ENCODE measurements around the gene UNC13D.

The UNC13D gene

DNA sequence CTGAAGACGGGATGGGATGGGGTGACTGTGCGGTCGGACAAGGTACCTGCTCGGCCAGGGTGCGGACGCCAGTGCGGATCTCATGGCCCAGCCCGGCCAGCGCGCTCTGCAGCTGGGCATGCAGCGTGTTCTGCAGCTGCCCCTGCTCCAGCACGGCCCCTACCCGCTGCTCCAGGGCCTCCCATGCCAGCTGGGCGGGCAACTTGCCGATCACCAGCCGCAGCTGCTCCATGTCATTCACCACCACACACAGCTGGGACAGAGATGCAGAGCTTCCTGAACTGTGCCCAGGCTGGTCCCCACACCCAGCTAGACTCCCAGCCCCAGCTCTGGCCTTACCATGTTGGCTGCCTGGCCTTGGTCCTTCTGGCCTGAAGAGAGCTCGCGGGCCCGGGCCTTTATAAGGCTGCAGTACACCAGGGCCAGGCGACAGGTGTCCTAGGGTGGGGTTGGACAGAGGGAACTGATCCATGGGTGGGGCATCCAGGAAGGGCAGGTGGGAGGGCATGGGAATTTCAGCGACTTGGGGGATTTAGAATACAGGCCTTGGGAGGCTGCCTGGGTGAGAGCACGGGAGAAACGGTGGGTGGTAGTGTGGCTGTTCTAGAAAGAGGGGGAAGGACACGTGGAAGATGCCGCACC lies 9.8 kb downstream of the UNC13D start:
- no peaks in the 10 kb centered on the region for H3K36me3 ChIP-seq (ENCODE audit: control insufficient read depth, insufficient read depth, low read length)
- H3K4me1 ChIP-seq (ENCODE audit: control insufficient read depth, insufficient read depth, low read length) = peaks cover 8% of the 10 kb centered on the region
- no peaks in the 10 kb centered on the region for H3K27me3 ChIP-seq (ENCODE audit: control insufficient read depth, insufficient read depth, low read length)
- H3K4me3 ChIP-seq (ENCODE audit: low read length) = no peak overlapping the region
- H3K9me3 ChIP-seq (ENCODE audit: control insufficient read depth, low read length) = no peaks in the 10 kb centered on the region
- H3K9ac ChIP-seq (ENCODE audit: low read length) = no peak overlapping the region

DNA sequence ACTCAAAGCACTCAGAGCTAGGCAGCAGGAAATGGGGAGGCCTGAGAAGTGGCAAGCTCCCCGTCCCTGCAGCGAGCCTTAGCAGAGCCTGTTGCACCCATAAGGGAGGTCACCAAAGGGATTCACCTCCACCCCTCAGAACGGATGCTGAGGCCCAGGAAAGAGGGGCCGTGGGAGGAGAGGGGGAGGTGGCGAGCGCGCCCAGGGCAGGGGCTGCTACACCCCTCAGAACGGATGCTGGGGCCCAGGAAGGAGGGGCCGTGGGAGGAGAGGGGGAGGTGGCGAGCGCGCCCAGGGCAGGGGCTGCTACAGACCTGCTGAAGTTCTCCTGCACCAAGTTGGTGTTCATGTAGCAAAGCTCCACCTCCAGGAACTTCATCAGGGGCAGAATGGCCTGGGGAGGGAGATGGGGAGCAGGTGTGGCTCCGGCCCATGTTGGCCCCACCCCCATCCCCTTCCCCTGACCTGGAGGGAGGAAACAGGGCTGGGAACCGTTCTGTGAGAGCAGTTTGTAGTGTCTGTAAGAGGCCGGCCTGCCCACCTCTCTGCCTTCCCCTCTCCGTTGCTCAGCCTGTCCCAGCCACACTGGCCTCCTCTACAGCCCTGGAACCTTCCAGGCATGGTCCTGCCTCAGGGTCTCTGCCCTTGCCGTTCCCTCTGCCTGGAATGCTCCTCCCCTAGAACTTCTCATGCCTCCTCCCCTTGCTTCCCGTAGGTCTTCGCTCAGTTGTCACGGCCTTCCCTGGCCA lies 11.4 kb downstream of the UNC13D start:
- Histone ChIP-seq H3K36me3 (ENCODE audit: control insufficient read depth, insufficient read depth, low read length) (no peaks in the 10 kb centered on the region), H3K27me3 (ENCODE audit: control insufficient read depth, insufficient read depth, low read length) (no peaks in the 10 kb centered on the region), H3K4me1 (ENCODE audit: control insufficient read depth, insufficient read depth, low read length) (peaks cover 12% of the 10 kb centered on the region), H3K9me3 (ENCODE audit: control insufficient read depth, low read length) (no peaks in the 10 kb centered on the region), H3K4me3 (ENCODE audit: low read length) (no peak overlapping the region), H3K9ac (ENCODE audit: low read length) (no peak overlapping the region)

DNA sequence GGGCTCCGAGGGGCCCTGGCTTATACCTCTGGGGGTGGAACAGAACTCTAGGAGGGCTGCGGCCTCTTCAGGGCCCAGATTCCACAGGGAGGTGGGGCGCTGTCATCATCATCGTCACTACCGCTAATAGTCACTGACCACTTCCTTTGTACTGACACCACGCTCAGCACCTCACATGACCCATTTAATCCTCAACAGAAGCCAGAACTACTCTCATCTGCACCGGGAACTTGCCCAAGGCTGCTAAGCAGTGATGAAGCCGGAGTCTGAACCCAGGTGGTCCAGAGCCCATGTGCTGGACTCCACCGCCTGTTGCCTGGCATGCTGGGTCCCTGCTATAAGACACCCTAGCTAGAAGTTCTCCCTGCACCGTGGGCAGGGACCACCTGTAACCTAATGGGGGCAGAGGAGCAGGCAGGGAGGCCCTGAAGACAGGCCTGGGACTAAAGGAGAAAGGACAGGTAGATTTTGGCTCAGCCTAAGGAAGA lies 12.0 kb downstream of the UNC13D start:
- no peak overlapping the region for H3K9ac ChIP-seq (ENCODE audit: low read length)
- H3K36me3 ChIP-seq (ENCODE audit: control insufficient read depth, insufficient read depth, low read length) = no peaks in the 10 kb centered on the region
- no peaks in the 10 kb centered on the region for H3K9me3 ChIP-seq (ENCODE audit: control insufficient read depth, low read length)
- H3K4me3 ChIP-seq (ENCODE audit: low read length) = no peak overlapping the region
- H3K27me3 ChIP-seq (ENCODE audit: control insufficient read depth, insufficient read depth, low read length) = no peaks in the 10 kb centered on the region
- peaks cover 18% of the 10 kb centered on the region for H3K4me1 ChIP-seq (ENCODE audit: control insufficient read depth, insufficient read depth, low read length)

- H3K4me1 ChIP-seq (ENCODE audit: control insufficient read depth, insufficient read depth, low read length) = peaks cover 18% of the 10 kb centered on the region
- no peak overlapping the region for H3K9ac ChIP-seq (ENCODE audit: low read length)
- no peaks in the 10 kb centered on the region for H3K27me3 ChIP-seq (ENCODE audit: control insufficient read depth, insufficient read depth, low read length)
- no peak overlapping the region for H3K4me3 ChIP-seq (ENCODE audit: low read length)
- H3K9me3 ChIP-seq (ENCODE audit: control insufficient read depth, low read length) = no peaks in the 10 kb centered on the region
- no peaks in the 10 kb centered on the region for H3K36me3 ChIP-seq (ENCODE audit: control insufficient read depth, insufficient read depth, low read length)
Observed at GRCh38 chr17:75831032-75831571, 13.1 kb downstream of the UNC13D start.

GRCh38 chr17:75830164-75831031 lies 13.8 kb downstream of the UNC13D start:
- no peaks in the 10 kb centered on the region for H3K27me3 ChIP-seq (ENCODE audit: control insufficient read depth, insufficient read depth, low read length)
- H3K4me3 ChIP-seq (ENCODE audit: low read length) = no peak overlapping the region
- H3K9me3 ChIP-seq (ENCODE audit: control insufficient read depth, low read length) = no peaks in the 10 kb centered on the region
- H3K4me1 ChIP-seq (ENCODE audit: control insufficient read depth, insufficient read depth, low read length) = peaks cover 18% of the 10 kb centered on the region
- no peaks in the 10 kb centered on the region for H3K36me3 ChIP-seq (ENCODE audit: control insufficient read depth, insufficient read depth, low read length)
- H3K9ac ChIP-seq (ENCODE audit: low read length) = no peak overlapping the region

GRCh38 chr17:75829747-75830146 lies 14.5 kb downstream of the UNC13D start:
- H3K27me3 ChIP-seq (ENCODE audit: control insufficient read depth, insufficient read depth, low read length) = no peaks in the 10 kb centered on the region
- H3K4me3 ChIP-seq (ENCODE audit: low read length) = no peak overlapping the region
- no peak overlapping the region for H3K9ac ChIP-seq (ENCODE audit: low read length)
- H3K4me1 ChIP-seq (ENCODE audit: control insufficient read depth, insufficient read depth, low read length) = peaks cover 18% of the 10 kb centered on the region
- H3K36me3 ChIP-seq (ENCODE audit: control insufficient read depth, insufficient read depth, low read length) = no peaks in the 10 kb centered on the region
- H3K9me3 ChIP-seq (ENCODE audit: control insufficient read depth, low read length) = no peaks in the 10 kb centered on the region

DNA sequence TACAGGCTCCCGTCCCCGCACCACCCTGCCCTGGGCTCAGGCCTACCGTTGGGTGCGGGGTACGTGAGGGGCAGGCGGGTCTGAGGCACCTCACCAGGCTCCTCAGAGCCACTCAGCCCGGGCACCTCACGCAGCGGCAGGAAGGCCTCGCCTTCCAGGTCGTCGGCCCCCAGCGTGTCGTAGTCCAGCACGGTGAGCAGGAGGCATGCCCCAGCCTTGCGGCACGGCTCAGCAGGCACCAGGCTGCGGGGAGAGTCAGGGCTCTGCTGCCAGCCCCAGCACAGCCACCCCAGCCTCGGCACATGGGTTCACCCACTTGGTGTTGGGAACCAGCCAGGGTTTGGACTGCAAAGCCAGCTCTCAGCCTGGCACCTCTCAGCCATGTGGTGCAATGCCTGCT lies 15.5 kb downstream of the UNC13D start:
- Histone ChIP-seq H3K36me3 (ENCODE audit: control insufficient read depth, insufficient read depth, low read length) (no peaks in the 10 kb centered on the region), H3K9ac (ENCODE audit: low read length) (no peak overlapping the region)

GRCh38 chr17:75828076-75828400 lies 16.2 kb downstream of the UNC13D start:
- peak overlapping the region; percentile 34 for H3K9ac ChIP-seq (ENCODE audit: low read length)
- H3K27me3 ChIP-seq (ENCODE audit: control insufficient read depth, insufficient read depth, low read length) = no peaks in the 10 kb centered on the region
- H3K4me3 ChIP-seq (ENCODE audit: low read length) = no peak overlapping the region
- H3K4me1 ChIP-seq (ENCODE audit: control insufficient read depth, insufficient read depth, low read length) = peaks cover 18% of the 10 kb centered on the region
- H3K36me3 ChIP-seq (ENCODE audit: control insufficient read depth, insufficient read depth, low read length) = no peaks in the 10 kb centered on the region
- no peaks in the 10 kb centered on the region for H3K9me3 ChIP-seq (ENCODE audit: control insufficient read depth, low read length)

More for the DNA sequence above, 15.5 kb downstream of the UNC13D start:
- peaks cover 18% of the 10 kb centered on the region for H3K4me1 ChIP-seq (ENCODE audit: control insufficient read depth, insufficient read depth, low read length)
- H3K9me3 ChIP-seq (ENCODE audit: control insufficient read depth, low read length) = no peaks in the 10 kb centered on the region
- no peak overlapping the region for H3K4me3 ChIP-seq (ENCODE audit: low read length)
- H3K27me3 ChIP-seq (ENCODE audit: control insufficient read depth, insufficient read depth, low read length) = no peaks in the 10 kb centered on the region

DNA sequence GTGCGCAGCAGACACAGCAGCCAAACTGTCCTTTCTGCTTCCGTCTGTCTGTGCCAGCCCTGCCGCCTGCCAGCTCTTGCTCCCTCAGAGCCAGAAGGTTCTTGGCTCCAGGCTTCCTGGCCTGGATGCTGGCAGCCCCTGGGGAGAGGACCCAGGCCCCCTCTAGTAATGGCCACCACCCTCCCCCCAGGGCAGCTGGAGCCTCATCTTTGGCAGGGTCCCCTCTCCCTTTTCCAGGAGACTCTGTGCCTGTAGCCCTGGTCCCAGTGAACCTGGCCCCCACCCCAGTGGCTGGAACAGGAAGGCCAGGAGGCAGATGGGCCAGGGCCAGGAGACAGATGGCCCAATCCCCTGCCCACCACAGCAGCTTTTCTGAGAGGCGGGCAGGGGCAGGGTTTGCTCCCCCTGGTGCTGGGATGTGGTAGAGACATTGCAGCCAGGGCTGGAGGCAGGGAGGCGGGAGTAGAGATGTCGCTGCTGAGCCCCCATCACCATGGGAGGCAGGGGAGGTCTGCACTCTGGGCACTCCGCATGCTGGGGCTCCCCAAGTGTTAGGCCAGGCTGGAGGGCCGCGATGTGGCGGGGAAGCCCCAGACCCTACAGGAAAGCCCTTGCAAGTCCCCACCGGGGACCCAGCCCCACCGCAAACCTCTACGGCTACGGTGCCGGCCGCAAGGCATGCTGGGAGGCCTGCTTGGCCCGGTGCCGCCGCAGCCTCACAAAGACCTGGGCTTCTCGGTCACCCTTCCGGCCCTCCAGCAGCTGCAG lies 16.7 kb downstream of the UNC13D start:
- no peaks in the 10 kb centered on the region for H3K9me3 ChIP-seq (ENCODE audit: control insufficient read depth, low read length)
- no peak overlapping the region for H3K4me3 ChIP-seq (ENCODE audit: low read length)
- no peaks in the 10 kb centered on the region for H3K27me3 ChIP-seq (ENCODE audit: control insufficient read depth, insufficient read depth, low read length)
- peaks cover 17% of the 10 kb centered on the region for H3K4me1 ChIP-seq (ENCODE audit: control insufficient read depth, insufficient read depth, low read length)
- no peaks in the 10 kb centered on the region for H3K36me3 ChIP-seq (ENCODE audit: control insufficient read depth, insufficient read depth, low read length)
- peak overlapping the region; percentile 34 for H3K9ac ChIP-seq (ENCODE audit: low read length)

DNA sequence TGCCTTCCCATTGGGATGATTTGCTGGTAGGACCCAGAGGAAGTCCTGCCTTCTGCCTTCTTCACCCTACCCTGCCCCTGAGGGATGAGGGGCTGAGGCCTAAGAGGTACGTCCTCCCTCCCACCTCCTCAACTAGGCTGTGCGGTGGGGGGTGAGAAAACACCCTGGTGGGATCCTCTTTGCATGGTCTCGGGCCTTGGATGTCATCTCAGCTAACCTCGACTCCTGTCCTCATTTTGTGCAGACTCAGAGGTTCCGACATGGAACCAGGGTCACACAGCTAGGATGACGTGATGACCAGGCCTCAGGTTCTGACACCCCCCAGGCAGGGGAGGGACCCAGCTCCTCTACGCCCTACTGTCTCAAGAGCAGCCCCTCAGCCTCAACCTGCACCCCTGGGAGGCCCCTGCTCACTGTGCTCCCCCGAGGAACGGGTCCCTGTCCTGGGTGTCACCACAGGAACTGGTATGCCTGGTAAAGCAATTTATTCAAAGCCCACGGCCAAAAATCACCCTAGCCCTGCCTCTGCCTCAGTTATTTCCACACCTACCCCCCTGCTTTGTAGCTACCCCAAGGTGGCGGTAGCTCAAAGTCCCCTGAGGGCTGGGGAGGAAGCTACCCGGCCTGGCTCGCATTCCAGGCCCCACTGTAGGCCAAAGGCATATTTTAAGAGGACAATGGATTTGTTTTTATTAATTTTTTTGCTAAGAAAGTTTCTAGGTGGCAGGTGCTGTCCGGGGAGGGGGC lies 17.5 kb downstream of the UNC13D start:
- H3K36me3 ChIP-seq (ENCODE audit: control insufficient read depth, insufficient read depth, low read length) = no peaks in the 10 kb centered on the region
- H3K27me3 ChIP-seq (ENCODE audit: control insufficient read depth, insufficient read depth, low read length) = no peaks in the 10 kb centered on the region
- no peak overlapping the region for H3K9ac ChIP-seq (ENCODE audit: low read length)
- H3K4me3 ChIP-seq (ENCODE audit: low read length) = no peak overlapping the region
- no peaks in the 10 kb centered on the region for H3K9me3 ChIP-seq (ENCODE audit: control insufficient read depth, low read length)
- H3K4me1 ChIP-seq (ENCODE audit: control insufficient read depth, insufficient read depth, low read length) = peaks cover 21% of the 10 kb centered on the region

Measured in mucosa of stomach (tissue), 1 donor.